Measurements from ENCODE around the gene ATP10A. TPM values are rescaled to one million over a fixed set of nuclear protein-coding genes. Genes with fewer than 3 reads are reported as not detected.

The ATP10A gene
- polyA plus RNA-seq, 1 experiment, result 3.5 TPM

DNA sequence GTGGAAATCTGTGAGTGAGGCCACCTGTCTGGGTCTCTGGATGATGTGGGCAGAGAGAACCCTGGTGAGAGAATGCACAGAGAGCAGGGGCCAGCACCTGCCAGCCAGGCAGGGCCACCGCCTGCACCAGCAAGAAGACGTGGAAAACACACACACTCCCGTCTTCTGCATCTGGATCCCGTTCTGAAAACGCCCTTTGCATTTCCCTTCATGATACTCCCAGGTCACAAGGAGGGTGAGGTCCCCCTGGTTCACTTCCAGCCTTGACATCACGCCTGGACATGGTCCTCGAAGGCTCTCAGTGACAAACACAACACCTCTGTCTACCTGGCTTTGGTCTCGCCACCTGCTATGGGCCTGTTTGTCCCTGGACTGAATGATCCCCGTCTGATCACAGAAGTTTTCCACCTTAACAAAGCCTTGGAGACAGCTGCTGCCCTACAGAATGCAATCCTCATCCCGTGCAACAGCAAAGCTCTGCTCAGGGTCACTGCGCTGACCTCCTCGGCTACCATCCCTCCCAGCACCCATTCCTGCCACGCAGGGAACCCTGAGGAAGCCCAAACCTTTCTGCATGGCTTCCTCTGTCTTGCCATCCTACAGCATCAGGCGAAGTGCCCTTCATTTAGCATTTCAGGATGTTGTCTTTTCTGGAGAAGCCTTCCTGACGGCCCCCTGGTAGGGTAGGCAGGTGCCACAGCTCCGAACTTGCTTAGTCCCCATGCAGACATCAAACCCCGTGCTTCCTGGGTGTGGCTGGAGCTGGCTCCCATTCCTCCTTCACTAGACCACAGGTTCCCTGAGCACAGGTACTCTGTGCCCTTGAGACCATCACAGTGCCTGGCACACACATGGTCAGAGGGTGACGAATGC is 122.5 kb downstream of the ATP10A start:
- CTCF ChIA-PET, result interaction anchor here (0.8 to 1.1 kb wide), 2 partner anchors 30 to 193 kb away, joined by 5 to 6 read pairs; no protein-coding TSS in a partner anchor
- POLR2A ChIA-PET, result interaction anchor here (0.7 kb wide), 1 partner anchor 194 kb away, joined by 6 read pairs; no protein-coding TSS in a partner anchor
- Histone ChIP-seq H3K4me3 (ENCODE audit: low read depth, low read length) (no peak overlapping the region), H3K9me3 (ENCODE audit: control insufficient read depth, insufficient read depth, low read length) (no peaks in the 10 kb centered on the region), H3K27ac (ENCODE audit: low read depth, low read length) (no peak overlapping the region), H3K27me3 (ENCODE audit: control insufficient read depth, insufficient read depth, low read length) (no peaks in the 10 kb centered on the region)
- DNase-seq (ENCODE audit: low read depth, low spot score), result no peak
- TF ChIP-seq, protein P1, sequence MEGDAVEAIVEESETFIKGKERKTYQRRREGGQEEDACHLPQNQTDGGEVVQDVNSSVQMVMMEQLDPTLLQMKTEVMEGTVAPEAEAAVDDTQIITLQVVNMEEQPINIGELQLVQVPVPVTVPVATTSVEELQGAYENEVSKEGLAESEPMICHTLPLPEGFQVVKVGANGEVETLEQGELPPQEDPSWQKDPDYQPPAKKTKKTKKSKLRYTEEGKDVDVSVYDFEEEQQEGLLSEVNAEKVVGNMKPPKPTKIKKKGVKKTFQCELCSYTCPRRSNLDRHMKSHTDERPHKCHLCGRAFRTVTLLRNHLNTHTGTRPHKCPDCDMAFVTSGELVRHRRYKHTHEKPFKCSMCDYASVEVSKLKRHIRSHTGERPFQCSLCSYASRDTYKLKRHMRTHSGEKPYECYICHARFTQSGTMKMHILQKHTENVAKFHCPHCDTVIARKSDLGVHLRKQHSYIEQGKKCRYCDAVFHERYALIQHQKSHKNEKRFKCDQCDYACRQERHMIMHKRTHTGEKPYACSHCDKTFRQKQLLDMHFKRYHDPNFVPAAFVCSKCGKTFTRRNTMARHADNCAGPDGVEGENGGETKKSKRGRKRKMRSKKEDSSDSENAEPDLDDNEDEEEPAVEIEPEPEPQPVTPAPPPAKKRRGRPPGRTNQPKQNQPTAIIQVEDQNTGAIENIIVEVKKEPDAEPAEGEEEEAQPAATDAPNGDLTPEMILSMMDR (IDR thresholded peaks at IDR 0.05; ENCODE audit: low read depth, low read length), result no peak

GRCh38 chr15:25739687-25740121 is 123.4 kb downstream of the ATP10A start:
- TF ChIP-seq, protein P1 (IDR thresholded peaks at IDR 0.05; ENCODE audit: low read depth, low read length), result peak; percentile 61
- ChIA-PET CTCF (interaction anchor here (0.9 to 1.2 kb wide), 2 partner anchors 35 to 202 kb away, joined by 3 to 5 read pairs; no protein-coding TSS in a partner anchor), POLR2A (no interaction called here)
- Histone ChIP-seq H3K9me3 (ENCODE audit: control insufficient read depth, insufficient read depth, low read length) (no peaks in the 10 kb centered on the region), H3K27ac (ENCODE audit: low read depth, low read length) (no peak overlapping the region), H3K27me3 (ENCODE audit: control insufficient read depth, insufficient read depth, low read length) (no peaks in the 10 kb centered on the region), H3K4me3 (ENCODE audit: low read depth, low read length) (no peak overlapping the region)
- peak; percentile 18 for DNase-seq (ENCODE audit: low read depth, low spot score)

DNA sequence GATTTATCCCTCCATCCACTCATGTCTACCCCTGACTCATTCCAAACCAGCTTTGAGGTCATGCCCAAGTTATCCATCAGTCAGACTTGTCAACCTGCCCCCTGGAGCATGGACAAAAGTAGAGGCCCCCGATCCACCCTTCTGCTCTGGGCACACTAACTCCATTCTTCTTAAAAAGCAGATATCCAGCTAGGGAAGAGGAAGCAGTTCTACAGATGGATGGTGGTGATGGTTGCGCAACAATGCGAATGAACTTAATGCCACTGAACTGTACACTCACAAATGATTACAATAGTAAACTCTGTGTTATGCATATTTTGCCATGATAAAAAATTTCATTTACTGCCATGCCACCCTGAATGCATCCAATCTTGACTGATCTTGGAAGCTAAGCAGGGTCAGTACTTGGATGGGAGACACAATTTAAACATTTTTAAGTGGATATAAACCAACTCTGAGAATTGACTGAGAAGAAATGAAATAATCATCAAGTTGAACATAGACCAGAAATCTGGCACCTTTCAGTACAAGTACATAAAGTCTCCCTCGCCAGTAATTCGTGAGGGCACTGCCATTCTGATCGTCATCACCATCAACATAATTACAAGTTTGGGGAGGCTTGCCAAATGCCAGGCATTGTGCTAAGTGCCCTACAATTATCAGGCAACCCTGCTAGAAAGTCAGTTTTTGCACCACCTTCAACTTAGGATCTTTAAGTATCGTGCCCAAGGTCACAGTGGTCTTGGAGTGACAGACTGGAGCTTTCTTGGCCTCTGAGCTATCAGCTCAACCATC is 124.8 kb downstream of the ATP10A start:
- H3K4me3 ChIP-seq (ENCODE audit: low read depth, low read length), result no peak overlapping the region
- no peak for DNase-seq (ENCODE audit: low read depth, low spot score)
- CTCF ChIA-PET, result interaction anchor here (0.9 to 1.3 kb wide), 5 partner anchors 33 to 203 kb away, joined by 3 to 7 read pairs (median 4); no protein-coding TSS in a partner anchor
- POLR2A ChIA-PET, result interaction anchor here (0.5 kb wide), 1 partner anchor 147 kb away, joined by 3 read pairs; no protein-coding TSS in a partner anchor
- no peaks in the 10 kb centered on the region; the same call in 1 of the 2 replicates for H3K9me3 ChIP-seq (ENCODE audit: control insufficient read depth, insufficient read depth, low read length)
- H3K27me3 ChIP-seq (ENCODE audit: control insufficient read depth, insufficient read depth, low read length), result no peaks in the 10 kb centered on the region
- TF ChIP-seq, protein P1 (IDR thresholded peaks at IDR 0.05; ENCODE audit: low read depth, low read length), result no peak
- no peak overlapping the region for H3K27ac ChIP-seq (ENCODE audit: low read depth, low read length)

DNA sequence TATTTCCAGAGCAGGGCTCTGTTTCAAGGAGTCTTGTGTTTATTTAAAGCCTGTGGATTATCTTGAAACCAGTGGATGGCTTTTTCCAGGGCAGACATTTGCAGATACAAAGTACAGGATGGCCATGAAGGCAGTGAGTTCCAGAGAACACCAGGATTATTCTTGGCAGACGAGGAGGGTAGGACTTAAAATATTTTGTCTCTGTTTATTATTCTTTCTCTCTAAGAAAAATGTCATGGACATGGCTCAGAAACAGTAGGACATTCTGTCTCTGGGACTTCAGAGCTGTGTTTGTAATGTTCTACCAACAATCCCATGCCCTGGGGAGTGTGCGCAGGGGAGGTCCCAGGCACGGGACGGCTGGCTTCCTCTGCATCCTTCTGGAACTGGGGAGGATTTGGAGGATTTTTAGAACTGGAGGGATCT is 125.9 kb downstream of the ATP10A start:
- ChIA-PET CTCF (interaction anchor here (1.6 kb wide), 1 partner anchor 197 kb away, joined by 5 read pairs; no protein-coding TSS in a partner anchor), POLR2A (no interaction called here)
- Histone ChIP-seq H3K4me3 (ENCODE audit: low read depth, low read length) (no peak overlapping the region), H3K27me3 (ENCODE audit: control insufficient read depth, insufficient read depth, low read length) (no peaks in the 10 kb centered on the region), H3K9me3 (ENCODE audit: control insufficient read depth, insufficient read depth, low read length) (no peaks in the 10 kb centered on the region; the same call in 1 of the 2 replicates), H3K27ac (ENCODE audit: low read depth, low read length) (peak overlapping the region; percentile 21)
- TF ChIP-seq, protein P1 (IDR thresholded peaks at IDR 0.05; ENCODE audit: low read depth, low read length), result no peak
- no peak for DNase-seq (ENCODE audit: low read depth, low spot score)

All from AG04450 (cell line).